HG03280 (cell line): ENCODE data around the gene ZNF778.

Experiments used
- ATAC-seq: cut with Tn5 transposase; IDR thresholded peaks from one replicate; pipeline ENCODE4 v1.9.1; 2021; ENCODE audit warnings: mild to moderate bottlenecking, moderate library complexity; ENCODE audit not compliant: unreplicated experiment

The ZNF778 gene

DNA sequence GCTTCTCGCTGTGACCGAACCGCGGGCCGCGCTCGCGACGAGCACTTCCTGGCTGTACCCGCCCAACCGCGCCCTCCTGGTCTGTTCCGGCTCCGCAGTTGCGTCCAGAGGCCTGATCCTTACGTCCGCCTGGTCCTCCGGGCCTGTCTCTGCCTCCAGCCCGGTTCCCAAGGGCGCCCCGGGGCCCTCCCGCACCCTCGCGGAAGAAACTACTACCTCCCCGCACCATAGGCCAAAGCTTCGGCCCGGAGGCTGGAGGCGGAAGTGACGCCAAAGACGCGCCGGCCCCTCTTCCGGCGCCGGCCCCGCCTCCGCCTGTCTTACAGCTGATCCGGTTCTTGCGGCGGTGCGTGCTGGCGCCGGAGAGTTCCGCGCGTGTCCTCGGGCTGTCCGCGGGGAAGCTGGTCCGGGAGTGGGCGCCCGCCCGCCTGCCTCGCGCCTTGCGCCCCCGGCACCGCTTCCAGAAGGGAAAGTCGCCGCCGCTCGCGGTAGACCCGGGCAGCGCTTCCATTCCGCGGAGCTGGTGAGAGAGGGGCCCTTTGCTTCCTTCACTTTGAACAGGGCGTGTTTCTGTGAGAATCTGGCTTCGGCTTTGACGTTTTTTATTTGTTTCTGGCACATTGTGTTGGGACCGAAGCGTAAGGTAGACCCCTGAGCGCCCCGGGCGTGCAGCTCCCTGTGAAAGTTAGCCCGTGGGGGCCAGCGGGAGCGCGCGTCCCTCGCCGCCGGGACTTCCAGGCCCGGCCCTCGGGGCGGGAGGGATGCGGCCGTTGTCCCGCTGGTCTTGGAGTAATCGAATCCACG is at the start of gene ZNF778:
ZNF778 (plus strand) TSS at position 316 of the 804 bp plus-strand sequence. CDS start 3,425 bp downstream, outside the sequence.
- peak; percentile 90 for ATAC-seq

- ATAC-seq = no peak
These were observed 48.9 kb upstream of the ZNF778 start for GRCh38 chr16:89168381-89169189.

DNA sequence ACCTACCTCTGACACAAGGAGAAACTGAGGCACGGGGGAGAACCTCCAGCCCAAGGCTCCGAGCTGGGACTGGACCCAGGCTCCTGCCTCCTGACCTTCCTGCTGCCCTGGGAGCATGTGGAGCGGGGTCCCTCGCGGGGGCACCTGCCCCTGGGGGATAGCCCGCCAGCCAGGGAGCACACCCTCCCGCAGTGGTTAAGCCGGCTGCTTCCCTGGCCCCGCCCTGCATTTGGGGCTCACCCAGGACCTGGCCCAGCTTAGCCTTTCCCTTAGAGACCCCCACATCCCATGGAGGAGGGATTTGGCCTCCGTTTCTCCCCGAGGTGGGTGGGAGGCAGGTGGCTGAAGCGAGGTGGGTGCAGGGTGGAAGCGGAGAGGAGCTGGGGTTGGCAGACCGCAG is 47.7 kb upstream of the ZNF778 start:
- ATAC-seq = no peak

DNA sequence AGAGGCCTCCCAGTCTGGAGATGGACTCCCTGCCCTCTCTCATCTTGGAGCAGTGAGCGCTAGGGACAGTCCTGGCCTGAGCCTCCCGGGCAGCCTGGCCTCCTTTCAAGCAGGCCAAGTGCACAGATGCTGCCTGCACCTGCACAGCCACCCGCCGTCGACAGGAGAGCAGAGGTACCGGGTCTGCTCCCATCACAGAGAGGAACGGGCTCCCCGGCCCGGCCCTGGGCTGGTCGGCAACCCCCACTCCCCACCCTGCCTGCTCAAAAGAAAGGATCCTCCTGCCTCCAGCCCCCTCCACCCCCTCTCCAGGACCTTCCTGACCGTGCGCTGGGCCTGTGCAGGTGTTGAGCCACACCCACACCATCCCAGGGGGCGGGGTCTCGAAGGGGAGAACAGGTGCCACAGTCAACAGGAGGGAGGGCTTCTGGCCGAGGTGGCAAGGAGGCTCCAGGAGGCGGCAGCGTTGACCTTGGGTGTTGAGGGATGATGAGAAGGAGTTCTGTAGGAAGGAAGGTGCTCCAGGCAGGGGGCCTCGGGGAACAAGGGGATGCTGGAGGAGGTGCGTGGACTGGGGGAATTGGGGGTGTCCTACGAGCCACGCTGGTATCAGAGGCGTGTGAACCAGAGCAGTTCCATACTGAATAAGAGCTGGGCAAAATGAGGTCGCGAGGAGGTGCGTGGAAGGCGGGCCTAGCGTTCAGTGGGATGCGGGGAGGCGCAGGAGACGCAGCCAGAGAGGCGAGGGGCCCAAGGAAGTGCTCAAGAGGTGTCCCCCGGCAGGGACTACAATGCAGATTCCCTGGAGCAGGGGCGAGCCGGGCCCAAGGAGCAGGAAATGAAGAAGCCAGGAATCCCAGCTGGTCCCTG is 46.9 kb upstream of the ZNF778 start:
- no peak for ATAC-seq

DNA sequence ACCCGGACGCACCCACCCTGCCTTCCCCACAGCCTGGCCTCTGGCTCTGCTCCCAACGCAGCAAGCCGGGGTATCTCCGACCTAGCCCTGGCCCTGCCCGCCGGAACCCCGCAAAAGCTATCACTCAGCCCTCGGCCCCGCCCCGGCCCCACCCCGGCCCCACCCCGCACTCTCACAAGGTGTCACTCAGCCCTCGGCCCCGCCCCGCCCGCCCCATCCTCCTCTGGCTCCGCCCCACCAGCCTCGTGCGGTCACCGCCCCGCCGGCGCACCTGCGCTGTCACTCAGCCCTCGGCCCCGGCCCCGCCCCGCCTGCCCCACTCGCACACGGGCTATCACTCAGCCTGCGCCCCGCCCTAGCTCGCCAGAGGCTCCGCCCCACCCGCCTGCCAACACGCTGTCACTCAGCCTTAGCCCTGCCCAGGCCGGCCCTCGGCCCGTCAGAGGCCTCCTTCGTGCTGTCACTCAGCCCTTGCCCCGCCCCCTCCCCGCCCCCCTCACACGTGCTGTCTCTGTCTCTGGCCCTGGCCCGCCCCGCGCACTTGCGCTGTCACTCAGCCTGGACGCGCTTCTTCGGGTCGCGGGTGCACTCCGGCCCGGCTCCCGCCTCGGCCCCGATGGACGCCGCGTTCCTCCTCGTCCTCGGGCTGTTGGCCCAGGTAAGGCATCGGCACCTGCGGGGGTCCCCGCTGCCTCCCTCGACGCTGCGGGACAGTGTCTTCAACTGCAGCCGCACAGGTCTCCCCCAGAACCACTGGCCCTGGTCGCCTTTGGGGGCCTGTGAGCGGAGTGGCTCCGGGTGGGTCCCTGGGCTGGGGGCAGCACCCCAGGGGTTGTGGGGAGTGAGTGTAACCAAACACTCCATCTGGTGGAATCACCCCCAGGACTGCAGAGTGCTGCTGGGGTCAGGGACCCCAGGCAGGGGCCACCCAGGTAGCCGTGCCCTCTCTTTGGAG is 46.0 kb upstream of the ZNF778 start, which contains the start of gene CDH15:
CDH15 (plus strand) TSS at position 533 of the 955 bp plus-strand sequence; CDS start at position 617, 84 bp downstream.
- peak; percentile 80 for ATAC-seq

GRCh38 chr16:89172171-89172527 is 45.4 kb upstream of the ZNF778 start:
- ATAC-seq = no peak

DNA sequence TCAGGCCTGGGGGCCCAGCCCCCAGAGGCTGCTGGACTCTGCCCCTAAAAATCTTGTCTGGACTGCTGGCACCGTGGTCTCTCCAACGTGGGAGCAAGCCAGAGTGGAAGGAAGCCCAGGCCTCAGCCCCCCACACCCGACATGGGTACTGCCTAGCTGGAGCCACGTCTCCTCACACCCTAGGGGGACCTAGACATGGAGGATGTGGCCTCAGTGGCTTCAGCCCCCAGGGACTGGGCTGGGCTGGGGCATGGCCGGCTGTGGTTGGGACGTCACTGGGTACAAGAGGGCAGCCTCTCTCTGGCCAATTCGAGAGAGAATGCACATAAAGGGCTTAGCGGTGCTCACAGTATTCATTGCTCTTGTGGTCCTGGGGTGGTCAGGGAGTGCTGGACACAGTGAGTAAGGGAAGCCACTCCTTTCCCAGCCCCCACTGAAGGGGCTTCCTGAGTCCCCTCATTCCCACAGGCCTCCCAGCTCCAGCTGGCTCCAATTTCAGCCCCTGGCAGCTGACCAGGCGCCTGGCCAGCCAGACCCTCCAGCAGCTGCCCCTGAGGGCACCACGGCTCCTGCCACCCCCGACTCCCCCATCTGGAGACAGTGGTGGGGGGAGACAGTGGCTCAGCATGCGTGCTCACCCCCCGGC is 44.9 kb upstream of the ZNF778 start:
- ATAC-seq = no peak

- ATAC-seq = no peak
These were observed 44.2 kb upstream of the ZNF778 start for GRCh38 chr16:89173174-89173921.

GRCh38 chr16:89174055-89174827 is 43.3 kb upstream of the ZNF778 start:
- ATAC-seq = no peak

DNA sequence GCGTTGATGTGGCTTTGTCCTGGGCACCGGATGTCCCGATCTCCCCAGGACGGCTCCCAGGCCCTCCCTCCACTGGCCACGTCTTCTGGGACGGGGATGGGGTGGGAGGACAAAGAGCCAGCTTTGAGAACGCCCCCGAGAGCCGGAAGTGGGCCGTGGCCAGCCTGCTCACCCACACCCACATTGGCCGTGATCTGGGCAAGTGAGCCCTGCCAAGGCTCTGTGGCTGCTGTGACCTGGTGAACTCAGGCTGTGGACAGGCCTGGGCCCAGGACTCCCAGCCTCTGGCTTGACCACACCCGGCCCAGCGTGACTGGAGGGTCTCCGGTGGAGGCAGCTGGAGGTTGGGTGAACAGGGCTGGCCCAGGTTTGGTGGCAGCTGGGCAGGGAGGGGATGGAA is 42.6 kb upstream of the ZNF778 start:
- ATAC-seq = no peak

- no peak for ATAC-seq
These were observed 42.0 kb upstream of the ZNF778 start for GRCh38 chr16:89175280-89176146.

DNA sequence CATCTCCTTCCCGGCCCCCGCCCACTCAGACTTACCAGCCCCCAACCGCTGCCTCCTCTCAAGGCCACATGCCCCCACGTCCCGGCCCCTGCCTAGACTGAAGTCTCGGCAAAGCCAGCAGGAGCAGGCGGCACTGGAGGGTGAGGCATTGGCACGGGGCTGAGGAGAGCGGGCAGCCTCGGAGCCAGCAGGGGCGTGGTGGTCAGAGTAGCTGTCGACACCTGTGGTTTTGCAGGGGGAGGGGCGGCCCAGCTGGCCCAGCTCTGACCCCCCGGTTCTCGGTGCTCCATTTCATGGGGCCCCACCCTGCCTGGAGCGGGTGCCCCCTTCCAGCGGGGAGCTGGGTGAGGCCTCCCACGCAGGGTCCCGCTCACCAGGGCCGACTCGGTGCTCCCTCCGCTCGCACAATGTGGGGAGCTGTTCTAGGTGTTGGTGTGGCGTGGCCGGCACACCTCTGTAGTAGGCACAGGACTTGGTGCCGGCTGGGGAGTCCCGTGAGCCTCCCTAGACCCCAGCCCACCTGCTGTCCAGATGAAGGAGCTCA is 41.3 kb upstream of the ZNF778 start:
- ATAC-seq = no peak

- ATAC-seq = no peak
These were observed 40.8 kb upstream of the ZNF778 start for GRCh38 chr16:89176717-89177116.

DNA sequence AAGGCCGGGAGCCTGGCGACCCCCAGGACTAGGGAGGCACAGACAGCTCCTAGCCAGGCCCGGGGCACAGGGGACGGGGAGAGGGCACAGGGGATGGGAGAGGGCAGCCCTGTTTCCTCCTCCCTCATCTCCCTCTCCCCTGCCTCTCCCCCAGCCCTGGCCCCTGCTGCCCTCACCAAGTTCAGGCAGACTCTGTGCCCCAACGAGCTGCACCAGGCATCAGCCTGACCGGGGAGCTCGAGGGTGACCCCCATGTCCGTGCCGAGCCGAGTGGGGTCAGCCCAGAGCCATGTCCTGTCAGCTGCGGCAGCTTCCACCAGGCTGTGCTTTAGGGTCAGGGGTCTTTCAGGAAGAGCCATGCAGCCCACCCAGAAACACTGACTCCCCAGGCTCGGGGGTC is 40.0 kb upstream of the ZNF778 start:
- ATAC-seq = no peak

GRCh38 chr16:89178453-89179147 is 38.9 kb upstream of the ZNF778 start:
- no peak for ATAC-seq

DNA sequence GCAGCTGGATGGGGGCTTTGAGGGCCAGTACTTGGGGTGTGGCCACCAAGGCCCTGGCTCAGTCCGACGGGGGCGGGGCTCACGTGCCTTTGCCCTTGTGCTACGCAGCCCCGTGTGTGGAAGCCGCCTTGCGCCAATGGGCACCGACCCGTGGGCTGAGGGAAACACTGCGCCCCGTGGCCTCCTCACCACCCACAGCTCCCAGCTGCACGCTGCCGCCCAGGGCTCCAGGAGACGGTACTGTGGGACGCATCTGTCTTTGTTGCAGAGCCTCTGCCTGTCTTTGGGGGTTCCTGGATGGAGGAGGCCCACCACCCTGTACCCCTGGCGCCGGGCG is 38.4 kb upstream of the ZNF778 start:
- ATAC-seq = no peak
